ENCODE measurements around the gene RASAL1. TPM values are rescaled to one million over a fixed set of nuclear protein-coding genes. Genes with fewer than 3 reads are reported as not detected.
A peak's percentile ranks its signal among the peaks of the same experiment; 100 is the strongest.

The RASAL1 gene
- total RNA-seq, 8 experiments from 2014 or later = 0.16 to 0.49 (median 0.30) TPM; not detected in 2

- H3K27ac ChIP-seq = no peak overlapping the region
- WGBS, 10 experiments = 0 to 100% (median 28%) methylated on average over 1 to 18 of the region's 31 CpGs; no CpG with 5 or more reads in 2 of the 10 experiments
- no peak overlapping the region for H3K4me3 ChIP-seq
- peaks cover 4 to 9% of the 10 kb centered on the region in 2 donors for H3K4me1 ChIP-seq (replicated peaks in 1 of 2)
- ATAC-seq (replicated peaks in 6 of 8) = peak; percentile 35 to 91 (median 78)
- in situ Hi-C loops (cut with MboI; ENCODE audit: low pct_unique_long_range_greater_than_20kb in 2 of 9, low sequenced_read_pairs in 9 of 9, unreplicated experiment in 9 of 9) = no loop called here
Measured at GRCh38 chr12:113092607-113093408, 42.8 kb downstream of the RASAL1 start.

DNA sequence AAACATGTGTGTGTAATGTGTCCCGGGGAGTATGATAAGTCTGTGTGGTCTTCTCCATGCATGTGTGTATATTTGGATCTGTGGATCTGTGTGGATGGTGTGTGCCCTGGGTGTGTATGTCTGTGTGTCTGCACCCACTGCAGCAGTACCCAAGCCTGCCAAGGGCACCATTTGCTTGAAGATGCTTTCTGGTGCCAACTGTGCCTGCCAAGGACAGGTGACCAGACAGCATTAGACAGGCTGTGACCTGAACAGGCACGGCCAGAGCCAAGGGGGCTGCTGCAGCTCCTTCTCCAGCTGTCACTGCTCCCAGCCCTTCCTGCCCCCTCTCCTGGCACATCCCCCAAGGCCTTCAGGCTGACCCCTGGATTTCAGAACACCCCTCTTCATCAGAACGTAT, 44.1 kb downstream of the RASAL1 start:
- Histone ChIP-seq H3K4me3 (no peak overlapping the region), H3K4me1 (replicated peaks in 1 of 2) (peaks cover 0 to 5% of the 10 kb centered on the region in 2 donors), H3K27ac (no peak overlapping the region)
- in situ Hi-C loops (cut with MboI; ENCODE audit: low pct_unique_long_range_greater_than_20kb in 2 of 9, low sequenced_read_pairs in 9 of 9, unreplicated experiment in 9 of 9) = no loop called here
- ATAC-seq (replicated peaks in 6 of 8) = no peak
- WGBS, 10 experiments = 71% methylated on average over 1 of the region's 3 CpGs; no CpG with 5 or more reads in 8 of the 10 experiments

GRCh38 chr12:113090740-113091139, 44.8 kb downstream of the RASAL1 start:
- 40 to 67% (median 54%) methylated on average over 1 to 18 of the region's 21 CpGs; no CpG with 5 or more reads in 5 of the 10 experiments for WGBS, 10 experiments
- no peak for ATAC-seq (replicated peaks in 6 of 8)
- in situ Hi-C loops (cut with MboI; ENCODE audit: low pct_unique_long_range_greater_than_20kb in 2 of 9, low sequenced_read_pairs in 9 of 9, unreplicated experiment in 9 of 9) = no loop called here

DNA sequence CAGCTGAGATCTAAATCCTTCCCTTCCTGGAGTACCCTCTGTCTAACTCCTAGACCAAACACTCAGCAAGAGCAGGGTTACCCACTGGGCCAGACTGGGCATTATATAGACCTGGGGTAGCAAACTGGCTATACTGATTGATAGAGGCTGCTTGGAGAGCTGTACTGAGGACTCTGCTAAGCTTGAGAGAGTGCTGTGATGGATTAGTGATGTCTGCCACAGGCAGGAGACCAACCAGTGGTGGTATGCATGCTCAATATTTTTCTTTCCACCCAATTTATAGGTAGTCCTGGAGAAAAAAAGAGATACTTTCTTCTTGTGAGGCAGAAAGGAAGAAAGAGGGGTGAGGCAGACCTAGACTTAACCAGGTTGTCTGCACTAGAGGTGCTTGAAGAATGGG, 45.7 kb downstream of the RASAL1 start:
- H3K4me3 ChIP-seq = no peak overlapping the region
- peaks cover 0 to 5% of the 10 kb centered on the region in 2 donors for H3K4me1 ChIP-seq (replicated peaks in 1 of 2)
- ATAC-seq (replicated peaks in 6 of 8) = no peak
- H3K27ac ChIP-seq = no peak overlapping the region
- in situ Hi-C loops (cut with MboI; ENCODE audit: low pct_unique_long_range_greater_than_20kb in 2 of 9, low sequenced_read_pairs in 9 of 9, unreplicated experiment in 9 of 9) = no loop called here

More at GRCh38 chr12:113090740-113091139, 44.8 kb downstream of the RASAL1 start:
- Histone ChIP-seq H3K27ac (no peak overlapping the region), H3K4me1 (replicated peaks in 1 of 2) (peaks cover 0 to 5% of the 10 kb centered on the region in 2 donors), H3K4me3 (no peak overlapping the region)

DNA sequence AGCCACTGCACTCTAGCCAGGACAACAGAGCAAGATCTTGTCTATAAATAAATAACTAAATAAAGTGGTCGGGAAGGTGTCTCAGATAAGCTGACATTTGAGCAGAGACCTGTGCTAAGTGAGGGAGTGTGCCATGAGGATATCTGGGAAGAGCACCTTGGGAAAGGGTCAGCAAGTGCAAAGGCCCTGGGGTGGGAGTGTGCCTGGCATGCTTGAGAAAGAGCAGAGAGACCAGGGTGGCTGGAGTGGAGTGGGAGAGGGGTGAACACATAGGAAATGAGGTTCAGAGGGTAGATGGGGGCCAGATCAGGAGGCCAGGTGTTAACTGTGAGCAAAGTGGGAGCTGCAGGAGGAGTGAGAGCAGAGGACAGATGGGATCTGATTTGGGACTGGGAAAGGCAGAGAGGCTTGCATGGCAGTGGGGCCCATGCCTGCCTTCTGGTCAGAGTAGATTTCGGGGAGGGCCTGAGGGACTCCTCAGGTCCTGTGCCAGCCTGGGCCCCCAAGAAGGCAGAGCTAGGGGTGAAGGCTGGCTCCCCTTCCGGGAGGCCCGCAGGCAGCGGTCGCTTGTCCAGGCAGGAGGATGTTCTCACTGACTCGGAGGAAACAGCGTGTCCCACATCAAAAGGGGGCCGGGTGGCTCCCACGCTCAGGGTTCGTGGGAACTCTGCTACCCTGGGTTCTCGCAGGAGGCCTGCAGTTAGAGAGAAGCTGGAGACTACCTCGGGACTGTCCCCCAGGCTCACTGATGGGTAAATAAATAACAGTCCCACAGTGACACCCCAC, 46.4 kb downstream of the RASAL1 start:
- no peak for ATAC-seq (replicated peaks in 6 of 8)
- 0 to 100% (median 65%) methylated on average over 1 to 10 of the region's 13 CpGs; no CpG with 5 or more reads in 2 of the 10 experiments for WGBS, 10 experiments
- in situ Hi-C loops (cut with MboI; ENCODE audit: low pct_unique_long_range_greater_than_20kb in 2 of 9, low sequenced_read_pairs in 9 of 9, unreplicated experiment in 9 of 9) = no loop called here

GRCh38 chr12:113088037-113088436, 47.5 kb downstream of the RASAL1 start:
- no peak overlapping the region for H3K4me3 ChIP-seq
- no peak for ATAC-seq (replicated peaks in 6 of 8)
- in situ Hi-C loops (cut with MboI; ENCODE audit: low pct_unique_long_range_greater_than_20kb in 2 of 9, low sequenced_read_pairs in 9 of 9, unreplicated experiment in 9 of 9) = no loop called here
- H3K4me1 ChIP-seq (replicated peaks in 1 of 2) = peaks cover 0 to 3% of the 10 kb centered on the region in 2 donors
- no peak overlapping the region for H3K27ac ChIP-seq
- WGBS, 10 experiments = 50 to 100% (median 100%) methylated on average over 1 to 2 of the region's 3 CpGs; no CpG with 5 or more reads in 4 of the 10 experiments

More for the DNA sequence above, 46.4 kb downstream of the RASAL1 start:
- H3K4me1 ChIP-seq (replicated peaks in 1 of 2) = peaks cover 0 to 5% of the 10 kb centered on the region in 2 donors
- no peak overlapping the region for H3K27ac ChIP-seq
- no peak overlapping the region for H3K4me3 ChIP-seq

DNA sequence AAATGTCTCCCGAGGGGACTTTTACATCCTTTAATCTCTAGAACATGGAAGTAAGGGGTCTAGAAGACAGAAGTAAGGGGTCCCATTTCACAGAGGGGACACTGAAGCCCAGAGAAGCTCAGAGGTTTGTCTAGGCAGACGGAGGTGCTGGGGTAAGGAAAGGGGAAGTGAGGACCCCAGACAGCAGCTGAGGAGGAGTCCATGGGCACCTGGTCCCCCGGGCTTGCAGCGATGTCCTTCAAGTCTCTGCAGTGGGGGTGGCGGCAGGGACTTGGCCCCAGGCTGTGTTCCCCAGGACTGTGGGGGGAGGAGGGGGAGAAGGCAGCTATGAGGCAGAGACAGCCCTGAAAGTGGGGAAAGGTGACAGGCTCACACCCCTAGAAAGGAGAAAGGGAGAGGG, 48.4 kb downstream of the RASAL1 start:
- Histone ChIP-seq H3K4me1 (replicated peaks in 1 of 2) (no peaks in the 10 kb centered on the region), H3K4me3 (no peak overlapping the region), H3K27ac (no peak overlapping the region)
- no CpG with 5 or more reads among the region's 5 CpGs for WGBS, 10 experiments
- ATAC-seq (replicated peaks in 6 of 8) = no peak
- in situ Hi-C loops (cut with MboI; ENCODE audit: low pct_unique_long_range_greater_than_20kb in 2 of 9, low sequenced_read_pairs in 9 of 9, unreplicated experiment in 9 of 9) = no loop called here

DNA sequence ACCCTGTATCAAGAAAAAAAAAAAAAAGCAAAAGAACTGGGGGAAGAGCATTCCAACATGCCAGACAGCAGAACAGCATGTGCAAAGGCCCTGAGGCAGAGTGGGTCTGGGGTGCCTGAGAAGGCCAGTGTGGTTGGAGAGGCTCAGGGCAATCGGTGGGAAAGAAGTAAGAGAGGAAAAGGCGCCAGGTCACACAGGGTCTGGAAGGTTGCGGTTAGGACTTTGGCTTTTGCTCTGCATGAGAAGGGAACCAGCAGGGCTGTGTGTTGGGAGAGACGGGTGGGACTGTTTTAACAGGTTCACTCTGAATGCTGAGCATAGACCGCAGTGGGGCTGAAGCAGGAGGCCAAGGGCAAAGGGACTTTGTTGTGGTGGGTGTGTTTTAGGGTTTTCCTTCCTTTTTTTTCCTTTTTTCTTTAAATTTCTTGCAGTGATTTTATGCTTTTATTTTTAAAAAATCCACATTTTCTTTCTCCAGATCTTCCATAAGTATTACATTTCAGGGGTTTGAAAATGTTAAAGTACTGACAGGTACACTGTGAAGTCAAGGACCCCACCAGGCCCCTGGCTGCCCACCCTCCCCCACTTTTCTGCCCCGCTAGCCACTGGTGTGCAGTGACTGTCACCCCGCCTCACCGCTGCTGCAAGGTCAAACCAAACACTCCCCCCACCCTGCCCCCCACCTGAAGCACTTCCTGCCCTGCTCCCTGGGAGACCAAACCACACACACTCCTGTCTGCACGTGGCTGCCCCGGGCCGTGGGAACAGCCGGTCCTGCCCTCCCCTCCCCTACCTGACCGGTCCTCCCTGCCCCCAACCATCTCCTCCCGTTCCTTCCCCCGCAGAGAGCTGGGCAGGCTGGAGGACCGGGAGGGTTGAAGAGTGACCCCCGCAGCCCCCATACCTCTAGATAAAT, 49.1 kb downstream of the RASAL1 start:
- H3K4me1 ChIP-seq (replicated peaks in 1 of 2) = no peaks in the 10 kb centered on the region
- ATAC-seq (replicated peaks in 6 of 8) = no peak
- no peak overlapping the region for H3K4me3 ChIP-seq
- in situ Hi-C loops (cut with MboI; ENCODE audit: low pct_unique_long_range_greater_than_20kb in 2 of 9, low sequenced_read_pairs in 9 of 9, unreplicated experiment in 9 of 9) = no loop called here
- H3K27ac ChIP-seq = no peak overlapping the region
- 0 to 100% (median 79%) methylated on average over 1 to 3 of the region's 17 CpGs; no CpG with 5 or more reads in 1 of the 10 experiments for WGBS, 10 experiments

DNA sequence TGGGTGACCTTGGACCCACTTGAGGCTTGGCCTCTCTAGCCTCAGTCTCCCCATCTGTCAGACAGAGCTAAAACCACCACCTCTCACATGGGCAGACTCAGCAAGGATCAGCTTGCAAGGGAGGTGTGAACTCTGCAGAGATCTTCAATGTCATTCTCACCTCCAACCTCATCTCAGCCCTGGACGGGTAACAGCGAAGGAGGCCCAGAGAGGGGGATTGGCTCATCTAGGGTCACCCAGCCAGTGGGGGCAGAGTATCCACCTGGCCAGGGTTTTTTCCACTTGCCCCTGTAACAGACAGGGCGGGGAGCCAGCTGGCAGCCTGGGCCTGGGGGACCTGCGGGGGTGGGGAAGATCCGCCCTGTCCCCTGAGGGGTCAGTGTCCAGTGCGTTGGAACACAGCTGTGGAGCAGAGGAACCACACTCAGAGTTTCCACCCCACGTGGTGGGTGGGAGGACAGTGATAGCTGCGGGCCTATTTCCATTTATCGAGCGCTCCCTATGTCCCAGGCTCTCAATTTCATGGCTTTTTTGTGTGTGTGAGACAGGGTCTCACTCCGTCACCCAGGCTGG, 51.6 kb downstream of the RASAL1 start:
- Histone ChIP-seq H3K27ac (no peak overlapping the region), H3K4me3 (no peak overlapping the region), H3K4me1 (replicated peaks in 1 of 2) (no peaks in the 10 kb centered on the region)
- peak in 2 of 8 experiments; percentile 15 to 24 for ATAC-seq (replicated peaks in 6 of 8)
- WGBS, 10 experiments = 90 to 100% (median 93%) methylated on average over 2 to 7 of the region's 11 CpGs; no CpG with 5 or more reads in 7 of the 10 experiments
- in situ Hi-C loops (cut with MboI; ENCODE audit: low pct_unique_long_range_greater_than_20kb in 2 of 9, low sequenced_read_pairs in 9 of 9, unreplicated experiment in 9 of 9) = no loop called here

DNA sequence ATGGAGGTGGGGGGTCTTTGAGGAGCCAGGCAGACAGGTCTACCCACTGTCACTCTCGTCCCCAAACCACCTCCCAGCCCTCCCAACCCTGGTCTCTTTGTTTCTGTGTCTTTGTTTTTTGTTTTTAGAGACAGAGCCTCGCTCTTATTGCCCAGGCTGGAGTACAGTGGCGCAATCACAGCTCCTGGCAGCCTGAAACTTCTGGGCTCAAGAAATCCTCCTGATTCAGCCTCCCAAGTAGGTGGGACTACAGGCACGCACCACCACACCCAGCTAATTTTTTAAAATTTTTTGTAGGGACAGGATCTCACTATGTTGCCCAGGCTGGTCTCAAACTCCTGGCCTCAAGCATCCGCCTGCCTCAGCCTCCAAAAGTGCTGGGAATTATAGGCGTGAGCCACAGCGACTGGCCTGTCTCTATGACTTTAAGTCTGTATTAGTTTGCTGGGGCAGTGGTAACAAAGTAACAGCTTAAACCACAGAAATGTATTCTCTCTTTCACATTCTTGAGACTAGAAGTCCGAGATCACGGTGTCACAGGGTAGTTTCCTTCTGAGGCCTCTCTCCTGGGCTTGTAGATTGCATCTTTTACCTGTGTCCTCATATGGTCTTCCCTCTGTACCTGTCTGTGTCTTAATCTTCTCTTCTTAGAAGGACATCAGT, 52.9 kb downstream of the RASAL1 start:
- WGBS, 10 experiments = 56 to 94% (median 77%) methylated on average over 2 to 7 of the region's 9 CpGs; no CpG with 5 or more reads in 4 of the 10 experiments
- no peak for ATAC-seq (replicated peaks in 6 of 8)
- Histone ChIP-seq H3K27ac (no peak overlapping the region), H3K4me3 (no peak overlapping the region), H3K4me1 (replicated peaks in 1 of 2) (no peaks in the 10 kb centered on the region)
- in situ Hi-C loops (cut with MboI; ENCODE audit: low pct_unique_long_range_greater_than_20kb in 2 of 9, low sequenced_read_pairs in 9 of 9, unreplicated experiment in 9 of 9) = no loop called here

GRCh38 chr12:113081873-113082272, 53.7 kb downstream of the RASAL1 start:
- no peak overlapping the region for H3K27ac ChIP-seq
- H3K4me3 ChIP-seq = no peak overlapping the region
- in situ Hi-C loops (cut with MboI; ENCODE audit: low pct_unique_long_range_greater_than_20kb in 2 of 9, low sequenced_read_pairs in 9 of 9, unreplicated experiment in 9 of 9) = no loop called here
- no peak for ATAC-seq (replicated peaks in 6 of 8)
- WGBS, 10 experiments = 86% methylated on average over 1 of the region's 4 CpGs; no CpG with 5 or more reads in 9 of the 10 experiments
- H3K4me1 ChIP-seq (replicated peaks in 1 of 2) = no peaks in the 10 kb centered on the region

- no CpG with 5 or more reads among the region's 48 CpGs for WGBS, 10 experiments
- in situ Hi-C loops (cut with MboI; ENCODE audit: low pct_unique_long_range_greater_than_20kb in 2 of 9, low sequenced_read_pairs in 9 of 9, unreplicated experiment in 9 of 9) = no loop called here
- H3K4me3 ChIP-seq = no peak overlapping the region
- peaks cover 5 to 6% of the 10 kb centered on the region in 2 donors for H3K4me1 ChIP-seq (replicated peaks in 1 of 2)
- no peak overlapping the region for H3K27ac ChIP-seq
- ATAC-seq (replicated peaks in 6 of 8) = no peak
Measured at GRCh38 chr12:113077859-113078255, 57.7 kb downstream of the RASAL1 start.

All from motor neuron (in vitro differentiated cells).